ENCODE results near the gene ALKAL2.
"Not testable (repeated sequence)": the region's sequence is repeated elsewhere in the genome, so short reads cannot be mapped to it uniquely, and the experiment has no call there.

ALKAL2 gene

GRCh38 chr2:287911-288757 is at the start of gene ALKAL2:
Gene ALKAL2 (minus strand): TSS chr2:288091. CDS start chr2:287835, 256 bp downstream.
- Histone ChIP-seq H3K4me3 (ENCODE audit: low read depth, low read length, poor library complexity, severe bottlenecking) (peak within 1 kb of the TSS; percentile 41), H2AFZ (ENCODE audit: low read length) (no peak within 1 kb of the TSS), H3K36me3 (ENCODE audit: insufficient read depth, low read length) (no peaks in the 10 kb centered on the region), H3K9me3 (ENCODE audit: low read length) (no peaks in the 10 kb centered on the region), H3K79me2 (ENCODE audit: insufficient read depth, low read length) (no peaks in the 10 kb centered on the region), H3K4me2 (ENCODE audit: low read length) (peak within 1 kb of the TSS; percentile 46; the same call in 1 of the 2 replicates), H3K4me1 (ENCODE audit: insufficient read depth, low read length, severe bottlenecking) (no peaks in the 10 kb centered on the region), H3K9ac (ENCODE audit: low read length) (no peak within 1 kb of the TSS), H3K9me2 (ENCODE audit: low read depth, low read length) (no peaks in the 10 kb centered on the region), H3K27me3 (ENCODE audit: insufficient read depth, low read length) (no peaks in the 10 kb centered on the region), H3F3A (ENCODE audit: insufficient read depth, low read length) (no peaks in the 10 kb centered on the region), H3K27ac (ENCODE audit: low read depth, low read length, poor library complexity, severe bottlenecking) (no peak within 1 kb of the TSS), H4K20me1 (ENCODE audit: insufficient read depth, low read length) (no peaks in the 10 kb centered on the region)
- TF ChIP-seq CTCF (IDR thresholded peaks at IDR 0.05; ENCODE audit: low read length), result no peak
- TF ChIP-seq EZH2 (IDR thresholded peaks at IDR 0.05; ENCODE audit: borderline replicate concordance, low read length), result no peak

- H3K9ac ChIP-seq (ENCODE audit: low read length); H3K9me2 ChIP-seq (ENCODE audit: low read depth, low read length); H3K4me2 ChIP-seq (ENCODE audit: low read length); H4K20me1 ChIP-seq (ENCODE audit: insufficient read depth, low read length); H2AFZ ChIP-seq (ENCODE audit: low read length); H3K4me3 ChIP-seq (ENCODE audit: low read depth, low read length, poor library complexity, severe bottlenecking); H3F3A ChIP-seq (ENCODE audit: insufficient read depth, low read length); H3K27ac ChIP-seq (ENCODE audit: low read depth, low read length, poor library complexity, severe bottlenecking); H3K36me3 ChIP-seq (ENCODE audit: insufficient read depth, low read length); H3K9me3 ChIP-seq (ENCODE audit: low read length); H3K79me2 ChIP-seq (ENCODE audit: insufficient read depth, low read length); H3K27me3 ChIP-seq (ENCODE audit: insufficient read depth, low read length): not testable (repeated sequence)
- peaks cover 14% of the 10 kb centered on the region for H3K4me1 ChIP-seq (ENCODE audit: insufficient read depth, low read length, severe bottlenecking)
Measured at GRCh38 chr2:336949-337348, 49.1 kb upstream of the ALKAL2 start.

- H3K4me3 ChIP-seq (ENCODE audit: low read depth, low read length, poor library complexity, severe bottlenecking), result no peak overlapping the region
- H3K9ac ChIP-seq (ENCODE audit: low read length), result no peak overlapping the region
- H3K79me2 ChIP-seq (ENCODE audit: insufficient read depth, low read length), result no peaks in the 10 kb centered on the region
Measured at GRCh38 chr2:336360-336759, 48.5 kb upstream of the ALKAL2 start.

More at GRCh38 chr2:336360-336759, 48.5 kb upstream of the ALKAL2 start:
- no peak overlapping the region for H3K4me2 ChIP-seq (ENCODE audit: low read length)
- no peak for TF ChIP-seq CTCF (IDR thresholded peaks at IDR 0.05; ENCODE audit: low read length)
- TF ChIP-seq EZH2 (IDR thresholded peaks at IDR 0.05; ENCODE audit: borderline replicate concordance, low read length), result no peak
- H3K9me2 ChIP-seq (ENCODE audit: low read depth, low read length), result no peaks in the 10 kb centered on the region
- no peak overlapping the region for H3K27ac ChIP-seq (ENCODE audit: low read depth, low read length, poor library complexity, severe bottlenecking)
- H4K20me1 ChIP-seq (ENCODE audit: insufficient read depth, low read length), result no peaks in the 10 kb centered on the region
- peaks cover 8% of the 10 kb centered on the region for H3K4me1 ChIP-seq (ENCODE audit: insufficient read depth, low read length, severe bottlenecking)
- H3K9me3 ChIP-seq (ENCODE audit: low read length), result peaks cover 6% of the 10 kb centered on the region; the same call in 1 of the 2 replicates
- H3K36me3 ChIP-seq (ENCODE audit: insufficient read depth, low read length), result no peaks in the 10 kb centered on the region
- H3F3A ChIP-seq (ENCODE audit: insufficient read depth, low read length), result no peaks in the 10 kb centered on the region
- H3K27me3 ChIP-seq (ENCODE audit: insufficient read depth, low read length), result no peaks in the 10 kb centered on the region
- no peak overlapping the region for H2AFZ ChIP-seq (ENCODE audit: low read length)

Data from OCI-LY1 (cell line).